ENCODE results near the gene GPR32.
A peak's percentile ranks its signal among the peaks of the same experiment; 100 is the strongest.

Gene GPR32

DNA sequence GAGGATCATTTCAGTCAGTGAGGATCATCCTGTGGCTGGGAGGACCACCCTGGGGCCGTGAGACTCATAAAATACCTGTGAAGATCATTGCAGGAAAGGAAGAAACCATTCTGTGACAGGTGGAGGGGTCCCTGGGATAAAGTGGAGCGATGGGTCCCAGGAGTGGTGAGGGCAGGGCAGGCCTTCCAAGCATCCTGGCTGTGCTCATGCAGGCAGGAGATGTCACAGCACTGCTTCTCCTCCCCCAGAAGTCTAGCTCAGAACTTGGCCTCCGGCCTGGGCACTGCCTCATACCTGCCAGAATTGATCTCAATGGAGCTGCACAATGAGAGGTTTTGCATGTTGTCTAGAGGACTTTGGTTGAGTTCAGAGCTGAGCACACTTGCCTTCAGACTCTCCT lies 42.2 kb downstream of the GPR32 start:
- no peak for DNase-seq (ENCODE audit: low read depth)
- H3K4me3 ChIP-seq (ENCODE audit: low read depth, low read length): no peak overlapping the region
- TF ChIP-seq, protein P1, sequence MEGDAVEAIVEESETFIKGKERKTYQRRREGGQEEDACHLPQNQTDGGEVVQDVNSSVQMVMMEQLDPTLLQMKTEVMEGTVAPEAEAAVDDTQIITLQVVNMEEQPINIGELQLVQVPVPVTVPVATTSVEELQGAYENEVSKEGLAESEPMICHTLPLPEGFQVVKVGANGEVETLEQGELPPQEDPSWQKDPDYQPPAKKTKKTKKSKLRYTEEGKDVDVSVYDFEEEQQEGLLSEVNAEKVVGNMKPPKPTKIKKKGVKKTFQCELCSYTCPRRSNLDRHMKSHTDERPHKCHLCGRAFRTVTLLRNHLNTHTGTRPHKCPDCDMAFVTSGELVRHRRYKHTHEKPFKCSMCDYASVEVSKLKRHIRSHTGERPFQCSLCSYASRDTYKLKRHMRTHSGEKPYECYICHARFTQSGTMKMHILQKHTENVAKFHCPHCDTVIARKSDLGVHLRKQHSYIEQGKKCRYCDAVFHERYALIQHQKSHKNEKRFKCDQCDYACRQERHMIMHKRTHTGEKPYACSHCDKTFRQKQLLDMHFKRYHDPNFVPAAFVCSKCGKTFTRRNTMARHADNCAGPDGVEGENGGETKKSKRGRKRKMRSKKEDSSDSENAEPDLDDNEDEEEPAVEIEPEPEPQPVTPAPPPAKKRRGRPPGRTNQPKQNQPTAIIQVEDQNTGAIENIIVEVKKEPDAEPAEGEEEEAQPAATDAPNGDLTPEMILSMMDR (IDR thresholded peaks at IDR 0.05; ENCODE audit: control insufficient read depth, extremely low read depth, insufficient read depth): no peak

DNA sequence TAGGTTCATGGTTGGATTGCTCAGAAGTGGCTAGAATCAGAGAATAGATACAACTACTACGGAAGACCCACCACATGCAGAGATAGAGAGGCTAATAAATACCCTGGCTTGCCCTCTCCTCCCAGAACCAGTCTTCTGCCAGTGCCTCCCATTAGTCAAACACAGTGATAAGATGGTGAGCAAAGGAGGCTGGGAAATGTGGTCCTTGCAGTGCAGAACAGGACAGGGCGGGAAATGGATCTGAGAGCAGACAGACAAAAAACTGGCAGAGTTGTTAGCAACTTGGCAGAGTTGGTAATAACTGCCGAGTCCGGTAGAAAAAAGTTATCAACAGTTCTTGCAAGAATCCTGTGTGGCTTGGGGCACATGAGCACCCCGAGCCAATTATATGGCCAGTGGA lies 44.6 kb downstream of the GPR32 start:
- no peak overlapping the region for H3K4me3 ChIP-seq (ENCODE audit: low read depth, low read length)
- TF ChIP-seq, protein P1 (IDR thresholded peaks at IDR 0.05; ENCODE audit: control insufficient read depth, extremely low read depth, insufficient read depth): no peak
- DNase-seq (ENCODE audit: low read depth): no peak

DNA sequence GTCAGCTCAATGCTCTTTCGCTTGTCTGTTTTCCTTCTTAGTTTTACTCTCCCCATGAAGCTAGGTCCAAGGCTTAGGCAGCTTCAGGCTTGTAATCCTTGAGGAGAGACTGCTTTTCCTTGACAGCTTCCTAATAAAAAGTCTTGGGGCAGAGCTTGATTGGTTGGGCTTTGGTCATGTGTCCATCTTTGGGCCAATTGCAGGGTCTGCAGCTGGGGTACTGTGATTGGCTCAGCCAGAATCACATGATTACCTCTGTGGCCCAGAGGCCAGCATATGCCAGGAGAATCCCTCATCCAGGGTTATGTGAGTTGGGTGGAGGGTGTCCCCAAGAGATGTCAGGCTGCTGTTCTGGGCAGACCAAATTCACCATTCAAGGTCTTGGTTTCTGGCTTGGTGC lies 45.2 kb downstream of the GPR32 start:
- TF ChIP-seq, protein P1 (IDR thresholded peaks at IDR 0.05; ENCODE audit: control insufficient read depth, extremely low read depth, insufficient read depth): no peak
- no peak for DNase-seq (ENCODE audit: low read depth)
- no peak overlapping the region for H3K4me3 ChIP-seq (ENCODE audit: low read depth, low read length)

DNA sequence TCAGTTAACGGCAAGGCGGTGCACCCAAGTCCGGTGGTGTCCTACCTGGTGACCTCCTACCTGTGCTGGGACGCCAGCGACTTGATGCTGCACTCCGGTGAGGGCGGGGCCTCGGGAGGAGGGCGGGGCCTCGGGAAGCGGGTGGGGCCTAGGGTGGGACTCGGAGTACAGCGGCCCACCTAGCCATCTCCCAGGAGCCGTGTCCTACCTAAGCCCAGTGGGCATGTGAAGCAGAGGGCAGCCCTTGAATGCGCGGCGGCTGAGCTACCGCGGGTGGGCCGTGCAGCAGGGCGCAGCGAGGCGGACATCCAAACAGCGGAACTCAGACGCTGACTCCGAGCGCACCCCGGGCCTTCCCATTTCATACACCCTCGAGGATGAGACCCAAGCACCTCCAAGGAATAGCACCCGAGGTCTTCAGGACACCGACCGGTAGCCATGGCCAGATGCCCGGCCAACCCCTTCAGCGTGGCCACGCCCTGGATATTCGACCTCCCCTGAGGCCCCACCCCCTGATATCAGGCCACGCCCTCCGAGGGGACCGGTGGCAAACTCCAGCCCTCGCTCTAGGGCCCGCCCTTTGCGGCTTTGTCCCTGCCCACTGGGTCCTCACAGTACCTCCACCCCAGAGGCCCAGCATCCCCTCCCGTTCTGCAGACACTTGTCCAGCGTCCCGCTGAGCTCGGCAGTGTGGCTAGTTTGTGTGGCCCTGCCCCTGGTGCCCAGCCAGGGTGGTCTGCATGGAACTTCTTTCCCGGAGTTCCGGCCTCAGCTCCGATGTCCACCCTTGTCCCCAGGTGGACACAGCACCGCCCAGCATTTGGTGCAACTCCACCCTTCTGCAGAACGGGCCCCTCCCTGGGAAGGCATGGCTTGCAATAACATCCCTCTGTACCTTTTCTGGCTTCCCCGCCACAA lies 47.9 kb downstream of the GPR32 start:
- TF ChIP-seq, protein P1 (IDR thresholded peaks at IDR 0.05; ENCODE audit: control insufficient read depth, extremely low read depth, insufficient read depth): no peak
- DNase-seq (ENCODE audit: low read depth): no peak
- H3K4me3 ChIP-seq (ENCODE audit: low read depth, low read length): peak overlapping the region; percentile 34

DNA sequence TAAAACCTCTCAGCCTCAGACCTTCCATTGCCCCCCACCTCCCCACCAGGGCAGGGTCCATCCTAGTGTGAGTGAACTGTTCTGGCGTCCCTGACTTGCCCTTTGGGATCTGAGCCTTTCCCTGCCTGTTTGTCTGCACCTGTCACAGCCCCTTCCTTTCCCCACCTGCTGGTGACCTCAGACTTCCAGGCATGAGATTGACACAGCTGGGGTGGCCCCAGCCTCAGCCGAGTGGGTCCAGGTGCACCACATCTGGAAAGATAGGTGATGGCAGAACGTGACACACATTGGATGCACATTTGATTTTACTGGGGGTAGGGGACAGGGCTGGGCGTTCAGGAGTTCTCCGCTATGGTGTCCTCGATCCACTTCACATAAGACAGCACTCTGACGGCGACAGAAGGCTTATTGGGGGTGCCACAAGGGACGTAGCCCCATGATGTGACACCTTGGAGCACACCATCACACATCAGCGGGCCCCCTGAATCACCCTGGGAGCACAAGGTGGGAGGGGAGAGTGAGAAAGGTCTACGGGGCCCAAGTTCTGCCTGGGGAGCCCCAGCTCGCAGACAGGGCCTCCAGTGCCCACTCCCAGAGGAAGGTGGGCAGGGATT lies 48.7 kb downstream of the GPR32 start:
- TF ChIP-seq, protein P1 (IDR thresholded peaks at IDR 0.05; ENCODE audit: control insufficient read depth, extremely low read depth, insufficient read depth): no peak
- H3K4me3 ChIP-seq (ENCODE audit: low read depth, low read length): no peak overlapping the region
- no peak for DNase-seq (ENCODE audit: low read depth)

DNA sequence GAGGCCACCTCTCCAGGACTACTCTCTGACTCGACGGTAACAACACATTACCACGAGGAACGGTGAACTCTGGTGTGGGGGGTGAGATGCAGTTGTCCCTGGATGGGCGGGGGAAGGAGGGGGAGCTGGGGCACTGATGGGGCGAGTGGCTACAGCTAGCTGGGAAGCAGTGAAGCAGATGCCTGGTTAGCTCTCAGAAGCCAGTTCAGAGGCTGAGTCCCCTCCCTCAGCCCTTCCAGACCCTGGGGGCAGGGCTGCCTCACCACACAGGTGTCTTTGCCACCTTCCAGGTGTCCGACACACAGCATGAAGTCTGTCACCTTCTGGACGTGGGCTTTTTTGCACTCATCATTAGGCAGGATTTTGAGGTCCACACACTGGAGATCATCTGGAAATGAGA lies 49.4 kb downstream of the GPR32 start:
- no peak overlapping the region for H3K4me3 ChIP-seq (ENCODE audit: low read depth, low read length)
- TF ChIP-seq, protein P1 (IDR thresholded peaks at IDR 0.05; ENCODE audit: control insufficient read depth, extremely low read depth, insufficient read depth): no peak
- DNase-seq (ENCODE audit: low read depth): no peak
